HG02870 (cell line): ENCODE data around the gene ABHD17C.

ENCODE experiments used
- ATAC-seq: cut with Tn5 transposase; IDR thresholded peaks from one replicate; pipeline ENCODE4 v1.9.1; 2021; ENCODE audit warnings: mild to moderate bottlenecking, moderate library complexity; ENCODE audit not compliant: unreplicated experiment

Gene ABHD17C

GRCh38 chr15:80727596-80727995 lies 32.5 kb downstream of the ABHD17C start:
- ATAC-seq: no peak

DNA sequence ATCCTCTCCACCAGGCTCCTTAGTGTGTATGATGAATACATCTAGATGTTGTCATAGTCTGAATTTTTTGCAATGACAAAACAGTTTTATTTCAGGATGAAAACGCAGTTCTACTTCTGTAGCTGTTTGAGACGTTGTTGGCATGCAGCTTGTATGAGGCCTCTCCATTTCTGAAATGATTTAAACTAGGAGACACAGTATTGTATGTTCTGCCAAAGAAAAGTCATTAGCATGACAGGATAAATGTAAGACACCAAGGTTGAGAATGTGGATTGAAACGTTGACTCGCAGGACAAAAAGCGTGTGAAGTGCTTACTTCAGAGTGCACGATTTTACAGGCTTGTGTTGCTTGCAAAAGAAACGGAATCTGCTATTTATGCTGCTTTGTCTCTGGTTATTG lies 35.3 kb downstream of the ABHD17C start:
- no peak for ATAC-seq

DNA sequence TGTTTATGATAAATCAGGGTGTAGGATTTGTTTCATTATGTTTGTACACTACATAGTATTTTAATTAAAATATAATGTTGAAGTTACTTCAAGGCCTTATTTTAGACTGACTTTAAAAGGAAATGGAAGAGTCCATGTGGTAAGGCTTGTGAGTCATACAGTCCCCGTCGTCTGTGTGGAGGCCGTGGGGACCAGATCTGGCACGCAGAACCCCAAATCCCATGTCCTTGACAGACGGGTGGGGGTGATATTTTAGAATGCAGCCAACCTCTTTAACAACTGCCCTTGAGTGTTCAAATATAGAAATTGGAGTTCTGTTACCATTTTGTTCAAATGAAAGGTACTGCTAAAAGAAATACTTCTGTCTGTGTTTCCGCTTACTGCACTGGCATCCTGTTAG lies 35.8 kb downstream of the ABHD17C start:
- ATAC-seq: no peak

- ATAC-seq: no peak
Measured at GRCh38 chr15:80732167-80732566, 37.1 kb downstream of the ABHD17C start.

- no peak for ATAC-seq
Measured at GRCh38 chr15:80732818-80733217, 37.7 kb downstream of the ABHD17C start.

DNA sequence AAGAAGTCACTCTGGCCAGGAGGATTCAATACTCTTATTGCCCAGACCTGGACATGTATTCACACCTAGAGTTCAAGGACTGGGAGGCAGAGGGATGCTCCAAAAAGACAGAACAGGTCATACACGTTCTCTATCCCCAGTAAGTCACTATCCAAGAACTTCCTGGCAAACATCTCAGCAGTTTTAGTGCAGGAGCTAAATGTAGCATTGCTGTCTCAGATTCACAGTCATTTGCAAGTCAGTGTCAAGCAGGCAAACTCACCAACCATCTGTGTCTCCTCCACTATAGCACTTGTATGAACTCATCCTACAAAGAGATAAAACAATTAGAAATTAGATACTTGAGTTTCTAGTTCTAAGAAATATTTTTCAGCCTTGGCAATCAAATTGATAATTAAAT lies 38.4 kb downstream of the ABHD17C start:
- ATAC-seq: no peak

DNA sequence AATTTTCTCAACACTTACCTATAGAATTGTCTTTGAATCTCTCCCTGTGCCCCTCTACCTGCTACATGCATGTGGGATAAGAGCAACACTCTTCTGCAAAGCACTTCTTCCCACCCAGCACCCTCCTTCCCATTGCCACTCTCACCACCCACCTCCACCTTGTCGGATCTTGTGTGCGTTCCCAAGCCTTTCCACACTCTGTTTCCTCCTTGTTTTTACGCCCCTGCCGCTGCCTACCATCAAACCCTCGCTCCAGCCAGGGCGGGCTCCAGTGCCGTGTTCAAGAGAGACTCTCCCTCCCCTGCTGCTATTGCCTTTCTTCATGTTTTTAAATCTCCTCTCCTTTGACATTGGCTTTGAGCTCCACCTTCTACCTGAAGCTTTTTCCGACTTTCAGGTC lies 40.2 kb downstream of the ABHD17C start:
- ATAC-seq: no peak

GRCh38 chr15:80736560-80736959 lies 41.5 kb downstream of the ABHD17C start:
- ATAC-seq: no peak

- no peak for ATAC-seq
Measured at GRCh38 chr15:80739919-80740318, 44.8 kb downstream of the ABHD17C start.

GRCh38 chr15:80742081-80742480 lies 47.0 kb downstream of the ABHD17C start:
- no peak for ATAC-seq

DNA sequence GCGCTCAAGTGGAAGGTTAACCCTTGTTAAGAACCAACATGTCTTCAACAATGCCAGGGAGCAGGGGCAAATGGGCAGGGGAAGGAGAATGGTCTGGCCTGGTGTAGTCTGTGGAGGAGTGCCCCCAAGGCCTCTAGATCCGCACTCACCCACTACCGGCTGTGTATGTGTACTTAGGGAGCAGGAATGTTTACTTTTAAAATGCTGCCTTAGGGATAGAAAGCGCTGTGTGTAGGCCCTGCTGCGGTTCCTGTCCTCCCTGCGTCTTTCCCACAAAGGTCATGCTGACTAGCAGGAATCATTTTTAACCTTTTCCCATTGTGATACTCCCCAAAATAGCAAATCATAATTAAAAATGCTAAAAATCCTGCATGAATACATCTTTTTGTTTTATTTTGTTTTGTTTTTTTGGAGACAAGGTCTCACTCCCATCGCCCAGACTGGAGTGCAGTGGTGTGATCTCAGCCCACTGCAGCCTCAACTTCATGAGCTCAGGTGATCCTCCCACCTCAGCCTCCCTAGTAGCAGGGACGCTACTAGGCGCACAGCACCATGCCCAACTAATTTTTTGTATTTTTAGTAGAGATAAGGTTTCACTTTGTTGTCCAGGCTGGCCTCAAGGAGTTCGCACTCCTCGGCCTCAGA lies 48.2 kb downstream of the ABHD17C start:
- no peak for ATAC-seq

DNA sequence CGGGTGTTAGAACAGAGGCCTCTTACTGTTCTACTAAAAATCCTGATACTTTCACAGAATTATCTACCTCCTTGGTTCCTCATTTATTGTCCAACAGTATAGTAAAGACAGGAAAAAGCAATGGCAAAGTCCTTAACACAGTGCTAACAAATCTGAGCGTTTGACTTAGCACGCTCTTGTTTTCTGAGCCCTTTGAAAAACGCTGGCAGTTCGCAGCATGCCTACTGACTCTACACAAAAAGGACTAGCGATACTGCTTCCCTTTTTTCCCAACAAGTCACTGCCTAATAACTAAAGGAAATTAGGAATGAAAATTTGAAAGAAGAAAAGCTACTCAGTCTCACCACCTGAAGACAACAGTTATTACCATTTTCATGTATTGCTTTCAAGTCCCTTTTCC lies 49.3 kb downstream of the ABHD17C start:
- ATAC-seq: no peak

DNA sequence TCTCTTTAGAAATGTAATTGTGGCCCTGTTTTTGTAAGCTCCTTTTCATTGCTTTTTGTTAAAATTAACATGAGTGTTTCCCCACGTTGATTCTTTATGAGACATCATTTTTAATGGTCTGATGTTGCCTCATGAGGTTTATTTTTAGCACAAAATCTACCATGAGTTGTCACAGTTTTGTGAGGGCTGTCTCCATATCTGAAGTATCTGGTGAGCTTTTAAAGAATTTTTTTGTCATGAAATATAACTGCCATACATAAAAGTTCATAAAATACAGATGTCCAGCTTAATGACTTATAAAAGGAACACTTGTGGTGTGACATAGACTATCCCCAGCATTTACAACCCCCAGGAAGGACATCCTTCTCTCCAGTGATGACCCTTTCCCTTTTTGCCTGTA lies 49.7 kb downstream of the ABHD17C start:
- no peak for ATAC-seq

DNA sequence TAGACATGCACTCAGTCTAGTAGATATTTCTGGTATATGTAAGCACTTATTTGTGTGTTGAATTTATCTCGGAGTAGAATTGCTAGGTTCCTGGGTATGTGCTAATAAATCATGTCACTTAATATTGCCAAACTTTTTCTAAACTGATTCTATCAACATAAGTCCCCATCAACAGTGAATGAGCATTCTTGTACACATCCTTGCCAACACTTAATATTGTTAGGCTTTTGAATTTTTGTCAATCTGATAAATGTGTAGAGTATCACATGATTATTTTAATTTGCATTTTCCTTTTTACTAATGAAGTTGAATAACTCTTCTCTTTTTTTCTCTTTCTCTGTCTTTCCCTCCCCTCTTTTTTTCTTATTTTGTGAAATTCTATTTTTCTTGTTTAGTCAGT lies 50.8 kb downstream of the ABHD17C start:
- no peak for ATAC-seq

DNA sequence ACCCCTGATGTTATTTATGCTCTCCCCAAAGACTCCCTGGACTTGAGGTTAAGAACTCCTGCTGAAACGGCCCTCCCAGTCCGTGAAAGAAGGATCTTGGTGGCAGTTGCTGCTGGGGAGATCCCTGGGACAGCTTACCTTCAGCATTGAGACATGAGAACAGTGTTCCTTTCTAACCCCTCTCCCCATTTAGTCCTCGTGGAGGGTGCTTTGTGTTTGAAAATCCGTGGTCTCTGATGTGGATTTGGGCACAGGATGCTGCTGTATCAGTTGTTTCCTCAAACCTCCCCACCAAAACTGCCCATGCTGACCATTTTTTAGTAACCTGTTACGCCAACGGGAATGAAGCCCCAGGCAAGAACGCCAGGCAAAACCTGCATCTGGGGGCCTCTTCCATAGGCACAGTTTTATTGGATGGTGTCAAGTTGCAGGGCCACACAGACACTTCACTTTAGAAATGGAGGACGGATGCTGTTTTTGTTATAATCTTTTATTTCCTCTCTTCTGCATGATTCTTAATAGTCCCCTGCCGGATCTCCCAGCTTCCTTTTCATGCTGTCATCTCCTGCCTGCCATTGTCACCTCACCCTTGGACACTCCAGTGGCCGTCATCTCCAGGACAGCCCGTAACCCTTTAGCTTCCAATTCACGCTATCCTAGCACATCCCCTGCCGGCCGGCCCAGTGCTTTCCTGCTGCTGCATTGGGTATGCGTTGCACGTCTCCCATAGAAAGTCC lies 52.4 kb downstream of the ABHD17C start:
- ATAC-seq: no peak

- ATAC-seq: no peak
Measured at GRCh38 chr15:80749589-80749988, 54.5 kb downstream of the ABHD17C start.

DNA sequence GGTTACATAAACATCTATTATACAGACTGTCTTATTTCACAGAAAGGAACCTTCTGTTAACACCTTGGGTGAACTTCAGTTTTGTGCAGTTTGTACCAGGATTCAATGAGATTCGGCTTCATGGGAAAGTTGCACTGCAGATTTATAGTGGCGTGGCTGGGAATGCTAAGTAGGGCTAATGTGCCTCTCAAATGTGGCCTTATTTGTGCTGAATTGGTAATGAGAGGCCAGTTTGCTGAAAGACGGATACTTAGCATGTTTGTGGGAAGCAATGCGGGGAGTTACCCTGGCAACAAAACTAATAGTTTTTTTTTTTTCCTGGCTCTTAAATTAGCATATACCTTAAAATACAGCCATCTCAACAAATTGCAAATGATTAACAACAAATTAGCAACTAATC lies 55.5 kb downstream of the ABHD17C start:
- no peak for ATAC-seq

DNA sequence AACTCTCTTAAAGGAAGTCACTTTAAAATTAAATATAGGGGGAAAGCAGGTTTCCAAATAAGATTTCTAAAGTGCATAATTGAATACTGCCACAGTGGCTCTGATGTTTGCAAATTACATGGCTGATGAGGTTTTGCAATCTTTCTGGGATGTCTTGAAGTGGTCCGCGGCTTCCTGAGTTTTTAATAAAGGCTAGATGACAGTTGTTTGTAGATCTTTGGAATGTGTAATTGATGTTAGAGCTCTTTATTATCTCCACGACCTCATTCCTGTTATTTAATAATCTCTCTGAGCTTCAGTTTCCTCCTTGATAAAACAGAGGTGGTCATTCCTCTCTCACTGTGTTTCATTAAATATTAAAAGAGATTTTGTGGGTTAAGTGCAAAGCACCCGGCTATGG lies 57.1 kb downstream of the ABHD17C start:
- ATAC-seq: no peak

GRCh38 chr15:80753161-80753560 lies 58.1 kb downstream of the ABHD17C start:
- ATAC-seq: no peak

DNA sequence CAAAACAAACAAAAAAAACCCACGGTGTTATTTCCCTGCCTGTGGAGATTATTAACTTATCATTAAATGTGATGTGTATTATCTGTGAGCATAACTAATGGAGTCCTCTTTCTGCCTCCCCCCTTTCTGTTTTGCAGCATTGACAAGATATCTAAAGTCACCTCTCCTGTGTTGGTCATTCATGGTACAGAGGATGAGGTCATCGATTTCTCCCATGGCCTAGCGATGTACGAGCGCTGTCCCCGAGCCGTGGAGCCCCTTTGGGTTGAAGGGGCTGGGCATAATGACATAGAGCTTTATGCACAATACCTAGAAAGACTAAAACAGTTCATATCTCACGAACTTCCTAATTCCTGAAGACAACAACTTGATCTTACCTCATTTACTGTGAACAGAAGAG lies 58.9 kb downstream of the ABHD17C start:
- ATAC-seq: no peak

- no peak for ATAC-seq
Measured at GRCh38 chr15:80755885-80756284, 60.8 kb downstream of the ABHD17C start.

GRCh38 chr15:80758130-80758745 lies 63.1 kb downstream of the ABHD17C start:
- no peak for ATAC-seq
